CD4-positive, CD25-positive, alpha-beta regulatory T cell (primary cell): ENCODE measurements around the gene SEMA4D. TPM values are rescaled to one million over a fixed set of nuclear protein-coding genes. Genes with fewer than 3 reads are reported as not detected.
A peak's percentile ranks its signal among the peaks of the same experiment; 100 is the strongest.

Experiments used
- ATAC-seq, 2 donors: fragments of 150-1000 bp; cut with Tn5 transposase; one replicate each; pipeline ENCODE4 v1.10.0; 2021; ENCODE audit warnings: low read depth in 2 of 2, moderate number of reproducible peaks in 2 of 2, moderate library complexity in 1 of 2
- DNase-seq, 3 donors: peaks; one replicate each; pipeline versions ENCODE4 v3.0.0 to v3.0.0-alpha.2; 2012 to 2022; ENCODE audit warnings: mixed read lengths in 1 of 3
- H3K27ac ChIP-seq: one replicate; pipeline ENCODE4 v1.7.0; 2013; ENCODE audit warnings: mild to moderate bottlenecking, low read length; ENCODE audit not compliant: insufficient read depth, poor library complexity, severe bottlenecking
- H3K27me3 ChIP-seq: one replicate; pipeline ENCODE4 v1.7.0; 2013; ENCODE audit warnings: low read length; ENCODE audit not compliant: control insufficient read depth, insufficient read depth
- H3K36me3 ChIP-seq: one replicate; pipeline ENCODE4 v1.7.0; 2013; ENCODE audit warnings: mild to moderate bottlenecking, low read length, moderate library complexity; ENCODE audit not compliant: control insufficient read depth, insufficient read depth
- H3K4me1 ChIP-seq: 2 replicates; pipeline ENCODE4 v1.7.0; 2013; ENCODE audit warnings: mild to moderate bottlenecking, low read length; ENCODE audit not compliant: insufficient read depth, control insufficient read depth, poor library complexity, severe bottlenecking
- H3K4me3 ChIP-seq: one replicate; pipeline ENCODE4 v1.7.0; 2013; ENCODE audit warnings: low read depth, mild to moderate bottlenecking, low read length, moderate library complexity
- H3K9me3 ChIP-seq, 2 experiments: 1 replicate in 1 of 2; 2 replicates in 1 of 2; pipeline ENCODE4 v1.7.0; 2013; ENCODE audit warnings: low read length in 2 of 2, mild to moderate bottlenecking in 1 of 2, moderate library complexity in 1 of 2; ENCODE audit not compliant: control insufficient read depth in 2 of 2
- H3K27ac Mint-ChIP-seq, 3 donors: one replicate each; pipeline ENCODE4 v1.8.0; 2020 to 2022; ENCODE audit warnings: mild to moderate bottlenecking in 3 of 3, mixed read lengths in 3 of 3, moderate library complexity in 2 of 3
- H3K27me3 Mint-ChIP-seq: one replicate; pipeline ENCODE4 v1.8.0; 2022; ENCODE audit warnings: mild to moderate bottlenecking, mixed read lengths
- H3K36me3 Mint-ChIP-seq: one replicate; pipeline ENCODE4 v1.8.0; 2020; ENCODE audit warnings: mixed read lengths
- H3K4me1 Mint-ChIP-seq, 4 donors: one replicate each; pipeline ENCODE4 v1.8.0; 2020 to 2022; ENCODE audit warnings: mixed read lengths in 4 of 4, mild to moderate bottlenecking in 1 of 4
- H3K4me3 Mint-ChIP-seq, 4 donors: one replicate each; pipeline ENCODE4 v1.8.0; 2020 to 2022; ENCODE audit warnings: mild to moderate bottlenecking in 4 of 4, mixed read lengths in 4 of 4, moderate library complexity in 3 of 4
- H3K9me3 Mint-ChIP-seq, 7 donors: one replicate each; pipeline ENCODE4 v1.8.0; 2020 to 2022; ENCODE audit warnings: mixed read lengths in 7 of 7, mild to moderate bottlenecking in 3 of 7, moderate library complexity in 2 of 7
- polyA plus RNA-seq, 4 donors: library from polyadenylated mRNA; unstranded; fragments of 300-500 nt; fragmentation: Illumina TruSeq; gene quantifications; one replicate each; pipeline ENCODE4 v1.2.3, GENCODE V29; 2021
- total RNA-seq: library from RNA; stranded (reverse); gene quantifications from one replicate; pipeline ENCODE4 v1.2.3, GENCODE V29; 2022

SEMA4D gene
- total and polyA plus RNA-seq, 5 donors from 2014 or later, result 67.5 to 480 (median 90.5) TPM

DNA sequence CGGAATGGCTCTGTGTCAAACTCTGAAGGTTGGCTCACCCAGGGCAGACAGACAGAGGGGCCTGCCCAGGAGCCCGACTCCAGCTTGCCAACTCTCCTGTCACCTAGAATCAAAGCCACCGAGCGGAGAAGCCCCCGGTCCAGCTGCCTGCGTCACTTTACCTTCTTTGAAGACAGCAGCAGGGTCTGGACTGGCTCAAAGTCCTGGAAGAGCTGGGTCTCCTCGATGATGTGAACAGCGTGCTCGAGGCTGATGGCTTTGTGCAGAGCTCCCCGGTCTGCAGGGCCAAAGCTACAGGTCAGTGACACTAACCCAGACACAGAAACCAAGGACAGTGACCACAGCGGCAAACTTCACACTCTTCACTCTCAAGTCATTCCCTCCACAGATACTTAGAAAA lies 111.7 kb downstream of the SEMA4D start:
- Mint-ChIP-seq H3K9me3 (no peaks in the 10 kb centered on the region), H3K27ac (no peak overlapping the region), H3K36me3 (peaks cover 55% of the 10 kb centered on the region), H3K4me1 (peaks cover 0 to 6% (median 2%) of the 10 kb centered on the region in 4 donors), H3K4me3 (no peak overlapping the region), H3K27me3 (no peaks in the 10 kb centered on the region)
- DNase-seq (no peak), ATAC-seq (no peak)
- no peaks in the 10 kb centered on the region for H3K27me3 ChIP-seq
- peaks cover 99% of the 10 kb centered on the region for H3K36me3 ChIP-seq
- H3K9me3 ChIP-seq, result no peaks in the 10 kb centered on the region
- no peak overlapping the region for H3K4me3 ChIP-seq
- H3K4me1 ChIP-seq, result no peaks in the 10 kb centered on the region
- no peak overlapping the region for H3K27ac ChIP-seq

- no peaks in the 10 kb centered on the region for H3K27me3 Mint-ChIP-seq
Observed at GRCh38 chr9:89384783-89385182, 113.1 kb downstream of the SEMA4D start.

GRCh38 chr9:89383721-89384300 lies 114.1 kb downstream of the SEMA4D start:
- DNase-seq, result no peak
- Mint-ChIP-seq H3K4me3 (no peak overlapping the region), H3K27me3 (no peaks in the 10 kb centered on the region), H3K9me3 (no peaks in the 10 kb centered on the region), H3K4me1 (peaks cover 0 to 8% (median 4%) of the 10 kb centered on the region in 4 donors), H3K36me3 (peaks cover 48% of the 10 kb centered on the region), H3K27ac (peak overlapping the region in 2 of 3 donors; percentile 52 to 72)
- Histone ChIP-seq H3K27ac (no peak overlapping the region), H3K9me3 (no peaks in the 10 kb centered on the region), H3K4me1 (no peaks in the 10 kb centered on the region), H3K27me3 (no peaks in the 10 kb centered on the region), H3K36me3 (peaks cover 95% of the 10 kb centered on the region), H3K4me3 (no peak overlapping the region)
- no peak for ATAC-seq

More at GRCh38 chr9:89384783-89385182, 113.1 kb downstream of the SEMA4D start:
- Histone ChIP-seq H3K4me1 (no peaks in the 10 kb centered on the region), H3K27ac (no peak overlapping the region), H3K36me3 (peaks cover 95% of the 10 kb centered on the region), H3K4me3 (no peak overlapping the region), H3K9me3 (no peaks in the 10 kb centered on the region), H3K27me3 (no peaks in the 10 kb centered on the region)
- DNase-seq (no peak), ATAC-seq (no peak)
- H3K9me3 Mint-ChIP-seq, result no peaks in the 10 kb centered on the region
- peaks cover 48% of the 10 kb centered on the region for H3K36me3 Mint-ChIP-seq
- no peak overlapping the region for H3K4me3 Mint-ChIP-seq
- peaks cover 0 to 6% (median 3%) of the 10 kb centered on the region in 4 donors for H3K4me1 Mint-ChIP-seq
- peak overlapping the region in 2 of 3 donors; percentile 55 to 67 for H3K27ac Mint-ChIP-seq

- no peaks in the 10 kb centered on the region for H3K9me3 Mint-ChIP-seq
- H3K27ac ChIP-seq, result no peak overlapping the region
- no peaks in the 10 kb centered on the region for H3K27me3 ChIP-seq
- H3K36me3 Mint-ChIP-seq, result peaks cover 52% of the 10 kb centered on the region
- H3K4me1 ChIP-seq, result no peaks in the 10 kb centered on the region
- ATAC-seq, result no peak
- no peak overlapping the region for H3K4me3 Mint-ChIP-seq
- no peaks in the 10 kb centered on the region for H3K27me3 Mint-ChIP-seq
- no peaks in the 10 kb centered on the region for H3K9me3 ChIP-seq
- H3K4me1 Mint-ChIP-seq, result peaks cover 1 to 8% (median 4%) of the 10 kb centered on the region in 4 donors
- H3K4me3 ChIP-seq, result no peak overlapping the region
- no peak for DNase-seq
- peaks cover 95% of the 10 kb centered on the region for H3K36me3 ChIP-seq
- H3K27ac Mint-ChIP-seq, result peak overlapping the region; percentile 29 to 80 (median 57)
Observed at GRCh38 chr9:89383030-89383720, 114.7 kb downstream of the SEMA4D start.

DNA sequence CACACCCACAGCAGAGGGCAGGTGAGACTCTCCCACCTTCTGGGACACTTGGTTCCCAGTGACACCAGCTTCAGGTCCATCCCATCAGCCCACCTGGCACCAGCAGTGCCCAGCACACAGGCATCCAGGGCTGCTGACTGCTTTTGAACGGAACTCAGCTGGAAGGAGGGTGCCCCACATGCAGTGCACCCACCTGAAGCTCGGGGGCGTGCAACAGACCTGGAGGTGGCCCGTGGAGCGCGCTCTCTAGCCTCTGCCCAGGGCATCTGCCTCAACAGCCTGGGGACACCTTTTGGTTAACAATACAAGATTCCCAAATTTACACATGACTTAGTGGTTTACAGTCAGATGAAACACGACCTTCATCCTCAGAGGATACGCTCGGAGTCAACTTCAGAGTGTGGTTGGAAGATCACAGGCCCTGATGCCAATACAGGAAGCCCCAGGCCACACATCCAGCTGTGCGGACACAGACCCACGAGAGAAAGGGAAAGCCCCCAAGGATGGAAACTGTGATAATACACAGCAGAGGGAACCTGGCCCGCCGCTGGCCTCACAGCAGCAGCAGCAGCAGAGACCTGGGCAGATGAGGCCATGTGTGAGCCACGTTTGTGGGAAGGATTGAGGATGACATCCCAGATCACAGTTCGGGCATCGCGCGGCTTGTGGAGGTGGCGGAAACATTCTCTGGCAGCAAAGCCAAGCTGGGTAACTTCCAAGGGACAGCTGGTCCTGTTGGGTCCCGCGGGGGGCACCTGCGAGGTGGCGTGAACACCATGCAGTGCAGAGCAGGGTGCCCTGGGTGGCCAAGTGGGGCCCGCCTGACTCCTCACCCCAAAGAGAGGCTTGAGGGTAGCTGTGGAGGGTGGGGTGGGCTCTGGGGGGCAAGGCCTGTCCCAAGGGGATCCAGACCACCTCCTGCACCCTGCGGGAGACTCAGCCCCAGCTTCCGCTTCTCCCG lies 115.6 kb downstream of the SEMA4D start:
- no peak overlapping the region for H3K4me3 ChIP-seq
- no peak for ATAC-seq
- DNase-seq, result no peak
- Mint-ChIP-seq H3K27me3 (no peaks in the 10 kb centered on the region), H3K4me1 (peaks cover 1 to 8% (median 6%) of the 10 kb centered on the region in 4 donors), H3K36me3 (peaks cover 57% of the 10 kb centered on the region), H3K4me3 (peak overlapping the region in 1 of 4 donors; percentile 22), H3K9me3 (no peaks in the 10 kb centered on the region), H3K27ac (peak overlapping the region; percentile 29 to 91 (median 70))
- no peaks in the 10 kb centered on the region for H3K4me1 ChIP-seq
- peaks cover 95% of the 10 kb centered on the region for H3K36me3 ChIP-seq
- H3K27ac ChIP-seq, result no peak overlapping the region
- no peaks in the 10 kb centered on the region for H3K9me3 ChIP-seq
- no peaks in the 10 kb centered on the region for H3K27me3 ChIP-seq

DNA sequence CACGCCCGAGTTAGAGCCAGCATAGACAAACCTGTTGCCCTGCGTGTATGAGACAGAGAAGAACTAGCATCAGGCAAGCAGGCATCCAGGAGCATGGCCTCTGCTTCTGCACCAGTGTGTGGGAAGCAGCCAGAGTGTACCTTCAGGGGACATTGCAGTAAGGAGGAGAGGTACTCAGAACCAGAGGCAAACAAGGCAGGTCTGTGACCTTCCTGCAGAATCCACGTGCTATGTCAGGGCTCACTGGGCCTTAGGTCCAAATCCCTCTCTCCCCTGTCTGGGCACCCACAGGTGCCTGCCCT lies 116.7 kb downstream of the SEMA4D start:
- H3K36me3 Mint-ChIP-seq, result peaks cover 59% of the 10 kb centered on the region
- no peak overlapping the region for H3K4me3 Mint-ChIP-seq
- H3K27ac Mint-ChIP-seq, result peak overlapping the region in 2 of 3 donors; percentile 44 to 70
- Histone ChIP-seq H3K4me3 (no peak overlapping the region), H3K9me3 (no peaks in the 10 kb centered on the region), H3K27ac (no peak overlapping the region), H3K4me1 (peaks cover 3% of the 10 kb centered on the region), H3K36me3 (peaks cover 89% of the 10 kb centered on the region), H3K27me3 (no peaks in the 10 kb centered on the region)
- DNase-seq (no peak), ATAC-seq (no peak)
- H3K4me1 Mint-ChIP-seq, result peaks cover 5 to 14% (median 8%) of the 10 kb centered on the region in 4 donors
- no peaks in the 10 kb centered on the region for H3K9me3 Mint-ChIP-seq
- no peaks in the 10 kb centered on the region for H3K27me3 Mint-ChIP-seq

GRCh38 chr9:89380437-89381307 lies 117.2 kb downstream of the SEMA4D start:
- peaks cover 84% of the 10 kb centered on the region for H3K36me3 ChIP-seq
- H3K4me3 ChIP-seq, result no peak overlapping the region
- no peaks in the 10 kb centered on the region for H3K27me3 ChIP-seq
- Mint-ChIP-seq H3K4me1 (peaks cover 6 to 18% (median 12%) of the 10 kb centered on the region in 4 donors), H3K27me3 (no peaks in the 10 kb centered on the region), H3K27ac (peak overlapping the region in 2 of 3 donors; percentile 44 to 70), H3K4me3 (no peak overlapping the region), H3K36me3 (peaks cover 54% of the 10 kb centered on the region), H3K9me3 (no peaks in the 10 kb centered on the region)
- DNase-seq (no peak), ATAC-seq (no peak)
- H3K9me3 ChIP-seq, result no peaks in the 10 kb centered on the region
- no peak overlapping the region for H3K27ac ChIP-seq
- peaks cover 5% of the 10 kb centered on the region for H3K4me1 ChIP-seq
